ENCODE measurements around the gene DNAH7. TPM values are rescaled to one million over a fixed set of nuclear protein-coding genes. Genes with fewer than 3 reads are reported as not detected.

The DNAH7 gene
- total RNA-seq, 1 donor from 2014 or later: 1.2 TPM

DNA sequence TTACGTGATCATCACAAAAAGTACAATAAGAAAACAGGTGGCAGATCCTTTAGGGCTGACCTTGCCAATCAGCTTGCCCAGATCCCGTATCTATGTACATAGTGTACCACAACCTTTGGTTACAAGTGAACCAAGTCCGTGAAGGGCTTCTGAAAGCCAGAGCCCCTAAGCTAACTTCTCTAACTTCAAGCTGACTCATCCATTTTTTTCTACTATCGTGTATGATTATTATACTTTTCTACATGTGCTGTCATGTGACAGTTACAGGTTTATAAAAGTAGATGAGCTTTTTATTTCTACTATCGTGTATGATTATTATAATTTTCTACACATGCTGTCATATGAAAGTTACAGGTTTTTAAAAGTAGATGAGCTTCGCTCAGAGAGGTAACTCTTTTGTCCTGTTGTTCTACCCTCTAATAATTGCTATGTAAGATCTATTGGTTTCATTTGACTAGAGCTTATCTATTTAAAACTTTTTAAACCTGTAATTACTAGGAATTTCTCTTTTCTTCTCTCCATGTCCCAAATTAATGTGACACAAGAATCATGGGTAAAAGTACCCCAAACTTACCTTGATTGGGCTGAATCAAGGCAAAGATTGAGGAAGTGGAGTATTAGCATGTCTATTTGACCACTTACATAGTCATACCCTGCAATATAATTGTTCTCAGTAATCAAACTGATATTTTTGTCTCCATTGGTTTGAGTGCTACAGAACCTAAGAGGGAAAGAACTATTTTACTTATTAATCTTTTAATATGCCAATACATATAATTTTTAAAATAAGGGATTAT lies 29.4 kb upstream of the DNAH7 start:
- Mint-ChIP-seq H3K4me3 (ENCODE audit: unreplicated experiment) (no peak overlapping the region), H3K9me3 (ENCODE audit: unreplicated experiment) (peaks cover 5% of the 10 kb centered on the region), H3K36me3 (ENCODE audit: low read depth, unreplicated experiment) (no peaks in the 10 kb centered on the region), H3K27me3 (ENCODE audit: low read depth, unreplicated experiment) (no peaks in the 10 kb centered on the region), H3K27ac (ENCODE audit: unreplicated experiment) (no peak overlapping the region), H3K4me1 (ENCODE audit: low read depth, unreplicated experiment) (peaks cover 9% of the 10 kb centered on the region)
- Histone ChIP-seq H3K4me3 (ENCODE audit: insufficient read depth, low read depth, low read length) (no peak overlapping the region), H2AFZ (ENCODE audit: low read depth, low read length) (no peak overlapping the region), H3K4me2 (ENCODE audit: low read length) (no peak overlapping the region), H3K9ac (ENCODE audit: low read length) (no peak overlapping the region), H3K36me3 (ENCODE audit: insufficient read depth, low read length) (no peaks in the 10 kb centered on the region), H3K79me2 (ENCODE audit: insufficient read depth, low read length) (no peaks in the 10 kb centered on the region), H3K9me3 (ENCODE audit: insufficient read depth, low read depth, low read length) (no peaks in the 10 kb centered on the region), H3K27ac (ENCODE audit: low read depth, low read length) (no peak overlapping the region), H3K27me3 (ENCODE audit: insufficient read depth, low read length) (no peaks in the 10 kb centered on the region), H3K4me1 (ENCODE audit: insufficient read depth, low read length) (no peaks in the 10 kb centered on the region), H4K20me1 (ENCODE audit: insufficient read depth, low read length) (no peaks in the 10 kb centered on the region)
- FAIRE-seq (no peak), DNase-seq (ENCODE audit: low read depth) (no peak)
- no peak for TF ChIP-seq EZH2 (IDR thresholded peaks at IDR 0.05; ENCODE audit: insufficient read depth, low read length)
- TF ChIP-seq, protein P1, sequence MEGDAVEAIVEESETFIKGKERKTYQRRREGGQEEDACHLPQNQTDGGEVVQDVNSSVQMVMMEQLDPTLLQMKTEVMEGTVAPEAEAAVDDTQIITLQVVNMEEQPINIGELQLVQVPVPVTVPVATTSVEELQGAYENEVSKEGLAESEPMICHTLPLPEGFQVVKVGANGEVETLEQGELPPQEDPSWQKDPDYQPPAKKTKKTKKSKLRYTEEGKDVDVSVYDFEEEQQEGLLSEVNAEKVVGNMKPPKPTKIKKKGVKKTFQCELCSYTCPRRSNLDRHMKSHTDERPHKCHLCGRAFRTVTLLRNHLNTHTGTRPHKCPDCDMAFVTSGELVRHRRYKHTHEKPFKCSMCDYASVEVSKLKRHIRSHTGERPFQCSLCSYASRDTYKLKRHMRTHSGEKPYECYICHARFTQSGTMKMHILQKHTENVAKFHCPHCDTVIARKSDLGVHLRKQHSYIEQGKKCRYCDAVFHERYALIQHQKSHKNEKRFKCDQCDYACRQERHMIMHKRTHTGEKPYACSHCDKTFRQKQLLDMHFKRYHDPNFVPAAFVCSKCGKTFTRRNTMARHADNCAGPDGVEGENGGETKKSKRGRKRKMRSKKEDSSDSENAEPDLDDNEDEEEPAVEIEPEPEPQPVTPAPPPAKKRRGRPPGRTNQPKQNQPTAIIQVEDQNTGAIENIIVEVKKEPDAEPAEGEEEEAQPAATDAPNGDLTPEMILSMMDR (IDR thresholded peaks at IDR 0.05; ENCODE audit: insufficient read depth, low read depth, low read length): no peak

DNA sequence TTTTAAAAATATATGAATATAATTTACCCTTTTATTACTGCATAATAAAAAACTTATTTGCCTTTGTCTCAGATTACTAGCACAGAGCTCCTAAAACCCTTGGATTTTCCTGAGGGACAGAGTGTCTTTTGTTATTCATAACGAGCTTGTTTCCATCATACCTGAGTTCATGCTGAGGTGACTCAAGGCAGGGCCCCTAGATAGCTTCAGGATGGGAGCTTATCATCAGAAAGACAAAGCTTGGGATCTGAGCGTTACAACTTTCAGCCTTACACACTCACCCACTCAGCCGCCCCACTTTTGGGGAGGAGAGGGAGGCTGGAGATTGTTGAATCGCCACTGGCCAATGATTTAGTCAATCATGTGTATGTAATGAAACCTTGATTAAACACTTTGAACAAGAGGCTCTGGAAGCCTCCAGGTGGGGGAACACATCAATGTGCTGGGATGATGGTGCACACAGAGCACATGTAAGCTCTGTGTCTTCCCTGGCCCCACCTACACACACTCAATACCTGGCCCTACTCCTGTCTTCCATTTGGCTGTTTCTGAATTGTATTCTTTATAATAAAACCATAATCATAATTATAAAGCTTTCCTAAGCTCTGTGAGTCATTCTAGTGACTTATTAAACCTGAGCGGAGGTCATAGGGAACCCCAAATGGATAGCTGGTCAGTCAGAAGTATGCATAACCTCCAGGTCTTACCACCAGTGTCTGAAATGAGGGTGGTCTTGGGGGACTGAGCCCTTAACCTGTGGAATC lies 28.5 kb upstream of the DNAH7 start:
- H3K36me3 ChIP-seq (ENCODE audit: insufficient read depth, low read length): no peaks in the 10 kb centered on the region
- no peaks in the 10 kb centered on the region for H3K9me3 ChIP-seq (ENCODE audit: insufficient read depth, low read depth, low read length)
- no peaks in the 10 kb centered on the region for H3K79me2 ChIP-seq (ENCODE audit: insufficient read depth, low read length)
- H3K27me3 ChIP-seq (ENCODE audit: insufficient read depth, low read length): no peaks in the 10 kb centered on the region
- Mint-ChIP-seq H3K36me3 (ENCODE audit: low read depth, unreplicated experiment) (no peaks in the 10 kb centered on the region), H3K27ac (ENCODE audit: unreplicated experiment) (no peak overlapping the region), H3K4me3 (ENCODE audit: unreplicated experiment) (no peak overlapping the region), H3K4me1 (ENCODE audit: low read depth, unreplicated experiment) (peaks cover 9% of the 10 kb centered on the region), H3K9me3 (ENCODE audit: unreplicated experiment) (peaks cover 6% of the 10 kb centered on the region), H3K27me3 (ENCODE audit: low read depth, unreplicated experiment) (no peaks in the 10 kb centered on the region)
- no peak overlapping the region for H2AFZ ChIP-seq (ENCODE audit: low read depth, low read length)
- no peak for DNase-seq (ENCODE audit: low read depth)
- no peak for TF ChIP-seq EZH2 (IDR thresholded peaks at IDR 0.05; ENCODE audit: insufficient read depth, low read length)
- TF ChIP-seq, protein P1 (IDR thresholded peaks at IDR 0.05; ENCODE audit: insufficient read depth, low read depth, low read length): no peak
- H4K20me1 ChIP-seq (ENCODE audit: insufficient read depth, low read length): no peaks in the 10 kb centered on the region
- H3K4me2 ChIP-seq (ENCODE audit: low read length): no peak overlapping the region
- H3K4me3 ChIP-seq (ENCODE audit: insufficient read depth, low read depth, low read length): no peak overlapping the region
- no peak for FAIRE-seq
- H3K4me1 ChIP-seq (ENCODE audit: insufficient read depth, low read length): no peaks in the 10 kb centered on the region
- no peak overlapping the region for H3K9ac ChIP-seq (ENCODE audit: low read length)
- no peak overlapping the region for H3K27ac ChIP-seq (ENCODE audit: low read depth, low read length)
